Endodermal cell (in vitro differentiated cells): ENCODE measurements around the gene IL4I1. TPM values are rescaled to one million over a fixed set of nuclear protein-coding genes. Genes with fewer than 3 reads are reported as not detected.

Experiments
- DNase-seq: peaks from one replicate; pipeline ENCODE4 v3.0.0-alpha.2; 2017
- H3K27ac ChIP-seq: 2 replicates; pipeline ENCODE4 v1.5.1; 2013; ENCODE audit warnings: mild to moderate bottlenecking, low read depth, low read length, moderate library complexity
- H3K27me3 ChIP-seq: 2 replicates; pipeline ENCODE4 v1.6.1; 2013; ENCODE audit warnings: mild to moderate bottlenecking, low read length, moderate library complexity; ENCODE audit not compliant: insufficient read depth, control insufficient read depth, poor library complexity, severe bottlenecking
- H3K36me3 ChIP-seq: 2 replicates; pipeline ENCODE4 v1.7.0; 2013; ENCODE audit warnings: mild to moderate bottlenecking, low read length, moderate library complexity; ENCODE audit not compliant: control insufficient read depth, insufficient read depth
- H3K4me1 ChIP-seq: one replicate; pipeline ENCODE4 v1.7.0; 2013; ENCODE audit warnings: low read length; ENCODE audit not compliant: control insufficient read depth, insufficient read depth
- H3K4me3 ChIP-seq: 2 replicates; pipeline ENCODE4 v1.5.1; 2013; ENCODE audit warnings: mild to moderate bottlenecking, low read length, moderate library complexity
- H3K9ac ChIP-seq: 2 replicates; pipeline ENCODE4 v1.6.1; 2013; ENCODE audit warnings: mild to moderate bottlenecking, low read length, moderate library complexity; ENCODE audit not compliant: poor library complexity, severe bottlenecking; ENCODE audit errors: extremely low read depth
- H3K9me3 ChIP-seq: 2 replicates; pipeline ENCODE4 v1.6.1; 2013; ENCODE audit warnings: mild to moderate bottlenecking, low read length, moderate library complexity; ENCODE audit not compliant: control insufficient read depth
- H3K27ac Mint-ChIP-seq: 2 replicates; pipeline ENCODE4 v1.8.0; 2020; ENCODE audit warnings: mixed read lengths
- H3K27me3 Mint-ChIP-seq: 2 replicates; pipeline ENCODE4 v1.8.0; 2021; ENCODE audit warnings: mild to moderate bottlenecking, mixed read lengths; ENCODE audit not compliant: insufficient read depth
- H3K36me3 Mint-ChIP-seq: 2 replicates; pipeline ENCODE4 v1.8.0; 2020; ENCODE audit warnings: low read depth, mixed read lengths
- H3K4me1 Mint-ChIP-seq: 2 replicates; pipeline ENCODE4 v1.8.0; 2020; ENCODE audit warnings: mixed read lengths
- H3K4me3 Mint-ChIP-seq: 2 replicates; pipeline ENCODE4 v1.8.0; 2020; ENCODE audit warnings: mild to moderate bottlenecking, moderate library complexity, mixed read lengths
- H3K9me3 Mint-ChIP-seq: 2 replicates; pipeline ENCODE4 v1.8.0; 2020; ENCODE audit warnings: mild to moderate bottlenecking, mixed read lengths
- WGBS, 2 experiments: methylation state at CpG; one replicate each; pipeline versions ENCODE4 v1.1.5 to v1.1.7; 2013; ENCODE audit warnings: missing lambda C conversion rate in 2 of 2, mixed read lengths in 1 of 2; ENCODE audit not compliant: insufficient coverage in 1 of 2, insufficient read length in 1 of 2; 5-methylcytosine and 5-hydroxymethylcytosine counted together
- total RNA-seq, 2 donors: library from RNA; stranded (reverse); fragmentation: NEBNext Ultra II Directional in 1 of 2; extraction: Animal tissue kit (Norgen Biotek cat#: 25700) in 1 of 2; gene quantifications; 2 replicates in 1 of 2; 3 replicates in 1 of 2; pipeline ENCODE4 v1.2.1, GENCODE V29; 2021
- TF ChIP-seq, protein P1 (sequence below): fragments of 200-600 bp; sonication (generic); conservative IDR thresholded peaks from 2 replicates; pipeline ENCODE4 v1.5.0; 2021; ENCODE audit warnings: antibody characterized with exemption, mild to moderate bottlenecking

The IL4I1 gene
- total RNA-seq, 2 donors from 2014 or later = 0.97 TPM; not detected in 1

- 98% methylated on average over 14 to 23 of the region's 25 CpGs for WGBS, 2 experiments
- DNase-seq = no peak
- peaks cover 27% of the 10 kb centered on the region for H3K36me3 Mint-ChIP-seq
- H3K9me3 Mint-ChIP-seq = no peaks in the 10 kb centered on the region
- H3K27me3 Mint-ChIP-seq = peaks cover 2% of the 10 kb centered on the region
- no peaks in the 10 kb centered on the region for H3K27me3 ChIP-seq
- peaks cover 22% of the 10 kb centered on the region for H3K36me3 ChIP-seq
- H3K4me1 Mint-ChIP-seq = peaks cover 7% of the 10 kb centered on the region
- no peak overlapping the region for H3K27ac Mint-ChIP-seq
- no peak overlapping the region for H3K4me3 ChIP-seq
- H3K9me3 ChIP-seq = no peaks in the 10 kb centered on the region
- no peak overlapping the region for H3K4me3 Mint-ChIP-seq
- no peak overlapping the region for H3K27ac ChIP-seq
- peaks cover 2% of the 10 kb centered on the region for H3K4me1 ChIP-seq
- no peak overlapping the region for H3K9ac ChIP-seq
- TF ChIP-seq, protein P1, sequence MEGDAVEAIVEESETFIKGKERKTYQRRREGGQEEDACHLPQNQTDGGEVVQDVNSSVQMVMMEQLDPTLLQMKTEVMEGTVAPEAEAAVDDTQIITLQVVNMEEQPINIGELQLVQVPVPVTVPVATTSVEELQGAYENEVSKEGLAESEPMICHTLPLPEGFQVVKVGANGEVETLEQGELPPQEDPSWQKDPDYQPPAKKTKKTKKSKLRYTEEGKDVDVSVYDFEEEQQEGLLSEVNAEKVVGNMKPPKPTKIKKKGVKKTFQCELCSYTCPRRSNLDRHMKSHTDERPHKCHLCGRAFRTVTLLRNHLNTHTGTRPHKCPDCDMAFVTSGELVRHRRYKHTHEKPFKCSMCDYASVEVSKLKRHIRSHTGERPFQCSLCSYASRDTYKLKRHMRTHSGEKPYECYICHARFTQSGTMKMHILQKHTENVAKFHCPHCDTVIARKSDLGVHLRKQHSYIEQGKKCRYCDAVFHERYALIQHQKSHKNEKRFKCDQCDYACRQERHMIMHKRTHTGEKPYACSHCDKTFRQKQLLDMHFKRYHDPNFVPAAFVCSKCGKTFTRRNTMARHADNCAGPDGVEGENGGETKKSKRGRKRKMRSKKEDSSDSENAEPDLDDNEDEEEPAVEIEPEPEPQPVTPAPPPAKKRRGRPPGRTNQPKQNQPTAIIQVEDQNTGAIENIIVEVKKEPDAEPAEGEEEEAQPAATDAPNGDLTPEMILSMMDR = no peak
These were observed 36.0 kb upstream of the IL4I1 start for GRCh38 chr19:49932731-49933131.

DNA sequence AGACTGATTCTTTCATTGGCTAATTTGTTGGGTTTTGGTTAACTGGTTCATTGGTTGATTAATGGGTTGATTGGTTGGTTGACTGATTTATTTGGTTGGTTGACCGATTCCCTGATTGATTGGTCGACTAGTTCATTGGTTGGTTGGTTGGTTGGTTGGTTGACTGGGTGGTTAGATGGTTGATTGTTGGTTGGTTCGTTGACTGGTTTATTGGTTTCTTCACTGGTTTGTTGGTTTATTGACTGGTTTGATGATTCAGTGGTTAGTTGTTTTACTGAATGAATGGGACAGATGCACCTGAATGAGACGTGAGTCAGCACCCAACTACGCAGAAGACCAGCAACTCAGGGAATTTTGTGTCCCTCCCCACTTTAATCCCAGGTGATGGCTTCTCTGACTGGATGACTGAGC lies 35.4 kb upstream of the IL4I1 start:
- WGBS, 2 experiments = 91% methylated on average over 5 of the region's 5 CpGs; no CpG with 5 or more reads in 1 of the 2 experiments
- no peak overlapping the region for H3K27ac Mint-ChIP-seq
- TF ChIP-seq, protein P1 = no peak
- H3K27ac ChIP-seq = no peak overlapping the region
- no peak overlapping the region for H3K4me3 Mint-ChIP-seq
- no peak overlapping the region for H3K4me3 ChIP-seq
- no peak for DNase-seq
- peaks cover 29% of the 10 kb centered on the region for H3K36me3 ChIP-seq
- H3K27me3 Mint-ChIP-seq = peaks cover 2% of the 10 kb centered on the region
- H3K9ac ChIP-seq = no peak overlapping the region
- H3K27me3 ChIP-seq = no peaks in the 10 kb centered on the region
- peaks cover 10% of the 10 kb centered on the region for H3K4me1 Mint-ChIP-seq
- H3K9me3 ChIP-seq = no peaks in the 10 kb centered on the region
- peaks cover 34% of the 10 kb centered on the region for H3K36me3 Mint-ChIP-seq
- H3K4me1 ChIP-seq = peaks cover 7% of the 10 kb centered on the region
- no peaks in the 10 kb centered on the region for H3K9me3 Mint-ChIP-seq

GRCh38 chr19:49931293-49932040 lies 34.8 kb upstream of the IL4I1 start:
- H3K4me3 Mint-ChIP-seq = no peak overlapping the region
- no peak for DNase-seq
- peaks cover 39% of the 10 kb centered on the region for H3K36me3 Mint-ChIP-seq
- peaks cover 10% of the 10 kb centered on the region for H3K4me1 Mint-ChIP-seq
- Histone ChIP-seq H3K9ac (no peak overlapping the region), H3K27me3 (no peaks in the 10 kb centered on the region), H3K4me1 (peaks cover 7% of the 10 kb centered on the region), H3K9me3 (no peaks in the 10 kb centered on the region), H3K27ac (no peak overlapping the region), H3K4me3 (no peak overlapping the region), H3K36me3 (peaks cover 34% of the 10 kb centered on the region)
- no peak overlapping the region for H3K27ac Mint-ChIP-seq
- WGBS, 2 experiments = 91 to 92% methylated on average over 7 of the region's 7 CpGs
- TF ChIP-seq, protein P1 = no peak
- no peaks in the 10 kb centered on the region for H3K27me3 Mint-ChIP-seq
- no peaks in the 10 kb centered on the region for H3K9me3 Mint-ChIP-seq
